ENCODE measurements around the gene APOBEC2. TPM values are rescaled to one million over a fixed set of nuclear protein-coding genes. Genes with fewer than 3 reads are reported as not detected.
A peak's percentile ranks its signal among the peaks of the same experiment; 100 is the strongest.

Gene APOBEC2
- total RNA-seq, 1 donor from 2014 or later, result not detected

DNA sequence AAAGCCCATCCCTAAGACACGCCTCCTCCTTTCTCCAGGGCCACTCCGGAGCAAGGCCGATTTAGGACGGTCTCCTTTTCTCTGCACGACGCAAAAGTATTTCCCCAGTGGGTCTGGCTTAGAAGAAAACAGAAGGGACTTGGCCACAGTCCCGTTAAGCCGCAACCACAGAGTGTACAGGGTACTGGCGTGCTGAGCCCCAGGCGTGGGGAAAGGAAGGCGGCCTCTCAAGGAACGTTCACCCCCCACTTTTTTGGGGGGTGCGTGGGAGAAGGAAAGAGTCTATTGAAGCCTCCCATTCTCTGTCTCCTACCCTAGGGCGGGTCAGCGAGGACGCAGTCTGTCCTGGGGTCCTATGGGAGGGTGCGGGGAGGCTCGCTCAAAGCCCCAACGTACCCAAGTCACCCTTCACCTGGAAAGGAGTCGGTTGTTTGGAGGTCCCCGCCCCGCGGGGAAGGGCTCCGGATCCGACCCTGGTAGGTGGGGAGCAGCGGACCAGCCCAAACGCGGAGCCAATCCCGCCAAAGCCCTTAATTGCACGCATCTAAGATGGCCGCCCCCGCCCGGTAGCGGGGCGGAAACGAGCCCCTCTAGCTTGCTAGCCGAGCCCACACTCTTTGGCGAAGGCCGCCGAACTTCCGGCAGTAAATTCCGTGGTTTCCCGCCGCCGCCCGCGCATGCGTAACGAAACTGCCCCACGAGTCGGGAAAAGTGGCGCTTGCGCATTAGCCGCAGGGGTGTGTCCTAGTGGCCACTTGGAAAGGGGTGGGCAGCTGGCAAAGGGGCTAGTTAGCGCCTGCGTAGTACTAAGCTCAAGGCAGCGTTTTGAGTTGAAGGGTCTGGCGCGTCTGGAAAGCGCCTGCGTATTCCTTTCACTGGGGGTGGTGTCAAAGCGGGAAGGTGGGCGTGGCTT lies 19.2 kb downstream of the APOBEC2 start, which contains the start of gene OARD1:
Gene OARD1 (minus strand): TSS at position 434 of the 913 bp plus-strand sequence. CDS start 722 bp downstream, outside the sequence.
- TF ChIP-seq, protein P1, sequence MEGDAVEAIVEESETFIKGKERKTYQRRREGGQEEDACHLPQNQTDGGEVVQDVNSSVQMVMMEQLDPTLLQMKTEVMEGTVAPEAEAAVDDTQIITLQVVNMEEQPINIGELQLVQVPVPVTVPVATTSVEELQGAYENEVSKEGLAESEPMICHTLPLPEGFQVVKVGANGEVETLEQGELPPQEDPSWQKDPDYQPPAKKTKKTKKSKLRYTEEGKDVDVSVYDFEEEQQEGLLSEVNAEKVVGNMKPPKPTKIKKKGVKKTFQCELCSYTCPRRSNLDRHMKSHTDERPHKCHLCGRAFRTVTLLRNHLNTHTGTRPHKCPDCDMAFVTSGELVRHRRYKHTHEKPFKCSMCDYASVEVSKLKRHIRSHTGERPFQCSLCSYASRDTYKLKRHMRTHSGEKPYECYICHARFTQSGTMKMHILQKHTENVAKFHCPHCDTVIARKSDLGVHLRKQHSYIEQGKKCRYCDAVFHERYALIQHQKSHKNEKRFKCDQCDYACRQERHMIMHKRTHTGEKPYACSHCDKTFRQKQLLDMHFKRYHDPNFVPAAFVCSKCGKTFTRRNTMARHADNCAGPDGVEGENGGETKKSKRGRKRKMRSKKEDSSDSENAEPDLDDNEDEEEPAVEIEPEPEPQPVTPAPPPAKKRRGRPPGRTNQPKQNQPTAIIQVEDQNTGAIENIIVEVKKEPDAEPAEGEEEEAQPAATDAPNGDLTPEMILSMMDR (IDR thresholded peaks at IDR 0.05), result no peak
- H3K4me1 ChIP-seq, result peaks cover 36% of the 10 kb centered on the region
- intact Hi-C loops (cut with DNase I), result no loop called here

DNA sequence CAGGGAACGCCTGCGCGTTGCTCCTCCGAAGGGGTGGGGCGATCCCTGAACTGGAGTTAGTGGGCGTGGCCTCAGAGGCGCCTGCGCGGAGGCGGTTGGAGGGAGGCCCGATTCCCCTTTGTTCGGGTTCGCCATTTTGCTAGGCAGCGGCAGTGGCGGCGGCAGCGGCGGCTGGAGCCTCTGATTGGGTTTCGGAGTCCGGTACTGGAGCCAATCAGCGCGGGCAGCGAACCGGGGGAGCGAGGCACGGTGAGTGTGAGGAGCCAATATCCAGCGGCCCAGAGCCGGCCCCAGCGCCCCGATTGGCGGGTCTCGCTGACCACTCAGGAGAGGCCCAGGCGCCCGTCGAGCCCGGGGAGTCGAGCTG lies 19.8 kb downstream of the APOBEC2 start, which contains the start of gene NFYA:
Gene NFYA (plus strand): TSS at position 139 of the 367 bp plus-strand sequence. CDS start 6,116 bp downstream, outside the sequence.
- intact Hi-C loops (cut with DNase I), result no loop called here
- Histone ChIP-seq H3K9me3 (no peaks in the 10 kb centered on the region), H3K27me3 (no peaks in the 10 kb centered on the region), H3K36me3 (peaks cover 20% of the 10 kb centered on the region), H3K4me3 (peak within 1 kb of the TSS; percentile 87), H3K4me1 (peaks cover 36% of the 10 kb centered on the region), H3K27ac (peak within 1 kb of the TSS; percentile 98)
- TF ChIP-seq, protein P1 (IDR thresholded peaks at IDR 0.05), result no peak
- ATAC-seq, result peak; percentile 90
- DNase-seq, result peak; percentile 100

More for the DNA sequence above, 19.2 kb downstream of the APOBEC2 start, which contains the start of gene OARD1:
- DNase-seq, result peak; percentile 100
- Histone ChIP-seq H3K9me3 (no peaks in the 10 kb centered on the region), H3K4me3 (peak within 1 kb of the TSS; percentile 87), H3K27me3 (no peaks in the 10 kb centered on the region), H3K27ac (peak within 1 kb of the TSS; percentile 98), H3K36me3 (peaks cover 26% of the 10 kb centered on the region)
- peak; percentile 83 for ATAC-seq

DNA sequence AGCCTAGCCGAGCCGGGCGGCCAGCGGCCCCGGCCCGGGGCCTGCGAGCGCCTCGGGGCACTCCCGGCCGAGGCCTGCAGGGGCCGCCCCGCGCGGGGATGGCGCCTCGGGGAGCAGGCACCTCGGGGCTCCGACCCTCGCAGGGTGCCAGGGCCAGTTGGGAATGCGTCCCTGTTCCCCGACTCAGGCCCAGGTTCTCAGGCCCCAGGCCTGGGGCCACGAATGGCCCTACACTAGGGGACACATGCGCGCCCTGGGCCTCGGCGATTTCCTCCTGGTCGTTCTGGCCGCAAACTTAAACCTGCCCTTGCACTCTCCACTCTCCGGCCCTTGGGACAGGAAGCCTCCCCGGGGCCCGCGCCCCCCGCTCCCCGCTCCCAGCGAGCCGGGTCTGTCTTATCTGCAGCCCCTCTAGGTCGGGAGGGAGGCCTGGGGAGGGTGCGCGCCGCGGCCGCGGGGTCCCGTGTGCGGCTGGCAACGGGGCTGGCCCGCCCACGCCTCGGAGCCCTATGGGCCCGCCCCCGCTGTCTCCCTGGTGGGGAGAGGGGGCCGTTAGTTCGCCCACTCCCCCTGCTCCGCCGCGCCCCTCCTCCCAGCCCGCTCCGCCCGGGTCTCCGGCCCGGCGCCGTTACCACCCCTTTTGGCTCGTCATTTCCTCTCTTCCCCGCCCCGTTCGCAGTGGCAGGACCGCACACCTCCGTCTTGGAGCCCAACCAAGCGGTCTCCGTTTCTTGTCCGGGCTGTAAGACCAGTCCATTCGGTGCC lies 20.4 kb downstream of the APOBEC2 start:
- H3K36me3 ChIP-seq, result peaks cover 14% of the 10 kb centered on the region
- H3K4me1 ChIP-seq, result peaks cover 36% of the 10 kb centered on the region
- intact Hi-C loops (cut with DNase I), result no loop called here
- no peaks in the 10 kb centered on the region for H3K9me3 ChIP-seq
- peak; percentile 93 for DNase-seq
- TF ChIP-seq, protein P1 (IDR thresholded peaks at IDR 0.05), result peak; percentile 34
- ATAC-seq, result peak; percentile 46
- H3K27ac ChIP-seq, result peak overlapping the region; percentile 98
- no peaks in the 10 kb centered on the region for H3K27me3 ChIP-seq
- peak overlapping the region; percentile 87 for H3K4me3 ChIP-seq

DNA sequence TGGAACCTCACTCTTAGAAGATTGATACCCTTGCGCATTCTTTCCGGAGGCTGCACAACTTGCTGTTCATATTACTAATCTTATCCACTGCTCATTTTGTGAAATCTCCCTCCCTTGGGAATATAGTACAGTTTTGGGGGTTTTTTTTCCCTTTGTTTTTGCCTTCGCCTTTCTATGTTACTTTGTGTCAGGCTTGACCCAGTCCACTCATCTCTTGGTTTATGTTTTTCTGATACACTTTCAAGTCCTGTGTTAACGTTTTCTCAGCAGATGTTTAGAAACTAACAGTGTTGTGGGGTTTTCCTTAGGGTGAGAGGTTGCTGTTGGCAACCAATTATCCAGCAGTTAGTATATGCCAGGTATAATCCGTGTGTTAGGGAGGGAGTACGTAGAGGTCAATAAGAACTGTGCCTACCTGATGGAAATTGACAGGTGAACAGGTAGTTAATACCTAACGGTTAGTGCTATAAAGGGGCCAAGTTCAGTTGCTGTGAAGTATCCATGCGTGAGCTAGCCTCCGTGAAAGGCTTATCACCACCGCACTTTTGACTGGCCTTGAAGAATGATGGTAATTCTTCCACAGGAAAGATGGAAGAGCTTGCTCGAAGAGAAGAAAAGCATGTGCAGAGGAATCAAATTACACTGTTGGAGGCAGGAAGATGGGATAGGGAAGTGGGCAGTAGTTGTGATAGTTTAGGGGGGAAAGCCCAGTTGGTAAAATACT lies 21.1 kb downstream of the APOBEC2 start:
- TF ChIP-seq, protein P1 (IDR thresholded peaks at IDR 0.05), result no peak
- H3K27ac ChIP-seq, result peak overlapping the region; percentile 98
- DNase-seq, result no peak
- no peaks in the 10 kb centered on the region for H3K27me3 ChIP-seq
- H3K4me1 ChIP-seq, result peaks cover 36% of the 10 kb centered on the region
- ATAC-seq, result no peak
- intact Hi-C loops (cut with DNase I), result no loop called here
- H3K36me3 ChIP-seq, result peaks cover 12% of the 10 kb centered on the region
- H3K9me3 ChIP-seq, result no peaks in the 10 kb centered on the region
- H3K4me3 ChIP-seq, result peak overlapping the region; percentile 87

Data from upper lobe of right lung (tissue), 1 donor.